Measurements from ENCODE around the gene VAV2.

Gene VAV2

DNA sequence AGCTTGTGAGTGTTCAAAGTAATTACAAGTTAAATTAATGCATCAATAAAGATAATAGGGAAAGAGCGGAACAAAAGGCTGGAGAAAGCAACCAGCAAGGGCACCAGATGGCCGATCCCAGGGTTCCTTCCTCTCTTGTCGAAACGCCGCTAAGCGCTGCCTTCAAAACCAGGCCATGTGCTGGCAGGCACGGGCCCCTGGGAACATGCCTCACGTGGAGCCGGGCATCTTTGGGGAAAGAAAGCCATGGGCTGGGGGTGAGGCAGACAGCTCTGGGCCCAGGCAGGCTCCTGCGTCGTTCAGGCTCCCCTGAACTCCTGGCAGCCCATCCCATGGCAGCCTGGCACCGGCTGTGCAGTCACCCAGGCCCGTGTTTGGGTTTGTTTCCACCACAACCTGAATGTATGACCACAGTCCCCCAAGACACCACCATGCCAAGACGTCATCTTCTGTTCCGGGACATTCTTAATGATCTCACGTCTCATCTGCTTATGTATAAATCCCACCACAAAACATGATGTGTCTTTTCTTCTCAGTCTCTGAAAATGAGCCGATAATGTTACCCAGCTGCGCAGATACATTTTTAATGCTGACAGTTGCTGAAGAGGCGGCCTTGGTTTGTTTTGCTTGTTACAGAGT lies 143.5 kb downstream of the VAV2 start:
- DNase-seq, result peak; percentile 20

DNA sequence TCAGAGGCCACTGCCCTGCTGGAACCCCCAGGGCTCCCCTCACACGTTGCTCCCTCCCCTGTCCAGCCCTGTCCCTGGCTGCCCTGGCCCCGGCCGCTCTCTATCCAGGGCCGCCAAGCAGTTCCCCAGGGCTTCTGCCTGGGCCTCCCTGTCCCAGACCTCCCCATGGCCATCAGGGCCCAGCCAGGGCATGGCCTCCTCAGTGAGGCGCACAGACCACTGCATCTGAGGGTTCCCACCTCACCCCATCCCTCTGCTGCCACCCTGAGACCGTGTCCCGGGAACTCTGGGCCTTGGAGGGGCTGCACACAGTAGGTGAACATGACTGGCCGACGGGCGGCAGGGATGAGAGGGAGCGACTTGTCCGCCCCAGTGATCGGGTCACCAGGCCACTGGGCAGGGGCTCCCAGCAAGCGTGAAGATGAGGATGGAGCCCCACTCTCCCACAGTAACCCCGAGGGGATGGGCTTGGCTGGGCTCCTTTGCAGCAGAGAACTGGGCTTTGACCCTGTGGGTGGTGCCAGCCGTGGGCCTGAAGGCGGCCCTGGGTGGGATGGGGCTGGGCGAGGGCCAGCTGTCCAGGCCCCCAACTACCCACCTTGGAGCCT lies 145.5 kb downstream of the VAV2 start:
- DNase-seq, result no peak

DNA sequence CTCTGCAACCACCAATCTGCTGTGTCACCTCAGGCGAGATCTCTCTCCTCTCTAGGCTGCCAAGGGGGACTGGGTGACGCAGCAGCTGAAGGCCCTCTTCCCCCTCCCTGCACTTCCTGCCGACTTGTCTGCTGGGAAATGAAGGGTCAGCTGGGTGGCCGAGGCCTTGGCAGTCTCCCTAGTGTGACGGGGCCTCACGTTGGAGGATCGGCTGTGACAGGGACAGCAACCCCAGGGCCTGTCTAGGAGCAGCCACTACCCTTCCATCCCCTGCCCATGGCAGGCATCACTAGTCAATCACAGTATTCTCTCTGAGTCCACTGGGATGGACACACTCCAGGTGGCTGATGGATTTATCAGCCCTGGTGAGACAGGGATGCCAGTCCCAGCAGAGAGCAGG lies 146.7 kb downstream of the VAV2 start:
- DNase-seq, result peak; percentile 6

DNA sequence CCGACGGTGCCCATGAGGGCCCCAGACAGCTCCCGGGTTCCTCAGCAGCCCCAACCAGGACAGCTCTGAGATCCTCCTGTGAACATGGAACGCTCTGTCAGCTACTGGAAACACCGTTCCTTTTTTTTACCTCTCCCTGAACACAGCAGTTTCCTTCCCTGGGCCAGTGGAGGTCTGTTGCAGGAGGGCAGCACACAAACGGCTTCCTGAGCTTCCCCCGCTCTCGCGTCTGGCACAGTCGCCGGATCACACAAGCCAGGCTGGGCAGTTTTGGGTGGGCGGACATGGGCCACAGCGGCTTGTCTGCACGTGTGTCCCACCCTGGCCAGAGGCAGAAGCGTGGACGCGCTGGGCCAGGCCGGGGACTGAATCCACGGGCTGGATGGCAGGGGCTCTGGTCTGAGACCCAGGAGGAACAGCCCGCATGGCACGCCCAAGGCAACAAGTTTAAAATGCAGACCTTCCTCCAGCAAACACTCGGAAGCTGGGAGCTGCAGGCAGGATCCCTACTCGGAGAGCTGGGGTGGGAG lies 147.2 kb downstream of the VAV2 start:
- DNase-seq, result no peak

DNA sequence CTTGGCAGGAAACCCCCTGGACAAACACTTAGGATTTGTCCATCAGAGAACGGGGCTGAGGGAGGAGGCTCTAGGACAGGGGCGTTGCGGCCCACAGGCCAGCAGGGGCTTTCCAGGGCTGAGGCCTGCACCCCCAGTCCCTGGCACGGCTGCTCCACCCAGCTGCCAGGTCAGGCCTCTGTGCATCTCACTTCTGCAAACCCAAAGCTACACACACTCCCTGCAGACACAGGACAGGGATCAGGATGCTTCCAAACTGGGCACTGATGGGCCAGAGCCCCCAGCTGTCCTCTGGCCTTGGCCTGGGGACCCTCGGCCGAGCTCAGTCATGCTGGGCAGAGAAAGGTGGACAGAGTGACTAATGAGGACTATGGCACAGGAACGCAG lies 147.7 kb downstream of the VAV2 start:
- no peak for DNase-seq

DNA sequence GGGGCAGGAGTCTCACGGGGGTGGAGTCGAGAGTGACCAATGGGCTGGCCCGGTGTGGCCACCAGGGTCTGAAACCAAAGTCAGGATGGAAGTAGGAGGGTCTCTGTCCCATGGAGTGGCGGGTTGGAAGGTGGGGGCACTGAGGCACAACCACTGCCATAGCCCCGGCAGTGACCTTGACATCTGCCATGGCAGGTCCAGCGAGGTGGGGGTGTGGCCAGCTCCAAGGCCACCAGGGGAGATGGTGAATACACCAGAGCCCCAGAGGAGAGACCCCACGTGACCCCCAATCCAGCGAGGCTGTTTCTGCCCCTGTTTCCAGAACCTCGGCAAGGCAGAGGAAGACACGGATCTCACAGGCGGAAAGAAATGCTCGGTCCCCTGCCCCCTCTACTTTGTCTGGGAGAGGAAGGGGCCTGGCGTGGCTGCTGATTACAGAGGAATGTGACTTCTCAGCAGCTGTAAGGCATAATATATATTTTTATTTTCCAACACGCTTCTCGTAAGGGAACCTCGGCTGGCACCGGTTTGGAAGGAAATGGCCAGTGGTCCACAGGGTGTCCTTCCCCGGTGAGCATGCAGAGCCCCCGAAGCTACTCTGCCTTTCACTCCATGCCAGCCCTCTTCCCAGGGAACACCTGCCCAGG lies 148.2 kb downstream of the VAV2 start:
- no peak for DNase-seq

DNA sequence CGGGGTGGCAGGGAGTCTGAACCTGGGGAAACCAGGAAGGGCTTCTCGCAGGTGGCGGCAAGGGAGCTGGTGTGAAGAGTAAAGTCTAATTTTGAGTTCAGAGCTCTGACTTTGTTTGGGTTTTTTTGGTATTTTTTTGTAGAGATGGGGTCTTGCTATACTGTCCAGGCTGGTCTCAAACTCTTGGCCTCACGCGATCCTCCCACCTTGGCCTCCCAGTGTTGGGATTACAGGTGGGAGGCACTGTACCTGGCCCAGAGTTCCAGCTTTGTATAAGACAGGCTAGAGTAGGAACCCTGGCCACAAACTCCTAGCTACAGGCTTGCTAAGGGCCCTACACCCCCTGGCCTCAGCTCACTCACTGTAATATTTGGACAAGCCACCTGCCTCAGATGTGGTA lies 148.9 kb downstream of the VAV2 start:
- no peak for DNase-seq

DNA sequence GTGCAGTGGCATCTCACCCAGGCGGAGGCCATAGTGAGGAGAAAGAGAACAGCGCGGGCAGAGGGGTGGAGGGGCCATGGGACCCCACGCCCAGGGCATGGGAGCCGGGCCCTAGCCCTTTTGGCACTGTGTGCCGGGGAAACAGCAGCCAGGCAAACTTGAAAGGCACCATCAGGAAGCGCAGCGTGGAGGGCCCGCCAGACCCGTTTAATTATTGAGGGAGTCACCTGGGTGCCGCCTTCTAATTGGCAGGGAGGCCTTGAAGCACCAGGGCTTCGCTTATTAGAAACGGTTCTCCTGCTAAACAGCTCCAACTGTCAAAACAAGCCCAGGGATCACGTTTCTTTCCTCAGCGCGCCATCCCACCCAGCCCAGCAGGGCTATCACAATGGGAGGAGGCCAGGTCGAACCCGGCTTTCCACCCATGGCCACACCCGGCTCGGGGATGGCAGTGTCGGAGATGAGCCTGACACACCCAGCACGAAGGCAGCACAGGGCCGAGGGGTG lies 149.3 kb downstream of the VAV2 start:
- no peak for DNase-seq

DNA sequence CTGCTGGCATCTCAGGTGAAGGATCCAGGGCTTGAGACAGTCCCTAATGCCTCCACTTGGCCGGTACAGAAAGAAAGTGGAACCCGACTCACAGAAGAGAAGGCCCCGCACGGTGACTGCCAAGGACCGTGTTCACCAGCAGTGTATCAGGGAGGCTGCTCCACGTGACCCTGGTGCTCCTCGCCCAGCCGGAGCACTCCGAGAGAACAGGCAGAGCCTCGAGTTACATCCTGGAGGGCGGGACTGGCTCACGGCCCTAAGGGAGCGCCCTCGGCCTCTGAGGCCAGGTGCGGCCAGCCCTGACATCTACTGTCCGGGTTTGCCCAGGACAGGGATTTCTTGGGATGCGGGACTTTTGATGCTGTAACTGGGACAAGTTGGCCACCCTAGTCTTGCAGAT lies 149.9 kb downstream of the VAV2 start:
- no peak for DNase-seq

DNA sequence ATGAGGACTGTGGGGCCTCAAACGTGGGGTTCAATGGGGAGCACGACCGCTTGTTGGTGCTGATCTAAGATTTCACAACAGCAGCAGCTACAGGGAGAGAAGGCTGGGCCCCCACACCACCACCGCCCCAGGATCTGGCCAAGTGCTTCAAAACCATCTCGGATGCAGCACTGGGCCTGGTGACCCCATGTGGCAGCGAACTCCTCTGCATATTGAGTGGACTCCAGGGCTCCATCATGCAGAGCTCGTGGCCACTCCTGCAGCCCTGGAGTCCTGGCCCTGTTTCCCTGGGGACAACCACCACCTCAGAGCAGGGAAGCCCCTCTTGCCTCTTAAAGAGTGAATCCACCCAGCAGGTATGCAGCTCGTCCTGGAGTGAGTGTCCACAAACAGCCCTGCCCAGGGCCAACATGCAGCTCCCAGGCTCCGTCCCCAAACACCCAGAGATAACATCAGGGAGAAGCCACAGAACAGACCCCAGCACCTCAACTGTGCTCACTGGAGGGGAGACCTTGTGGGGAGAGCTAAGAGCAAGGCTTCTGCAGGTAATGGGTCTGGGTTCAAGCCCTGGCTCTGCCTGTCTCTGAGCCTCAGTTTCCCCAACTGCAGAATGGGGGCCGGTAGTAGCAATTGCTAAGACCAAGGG lies 150.8 kb downstream of the VAV2 start:
- DNase-seq, result no peak

DNA sequence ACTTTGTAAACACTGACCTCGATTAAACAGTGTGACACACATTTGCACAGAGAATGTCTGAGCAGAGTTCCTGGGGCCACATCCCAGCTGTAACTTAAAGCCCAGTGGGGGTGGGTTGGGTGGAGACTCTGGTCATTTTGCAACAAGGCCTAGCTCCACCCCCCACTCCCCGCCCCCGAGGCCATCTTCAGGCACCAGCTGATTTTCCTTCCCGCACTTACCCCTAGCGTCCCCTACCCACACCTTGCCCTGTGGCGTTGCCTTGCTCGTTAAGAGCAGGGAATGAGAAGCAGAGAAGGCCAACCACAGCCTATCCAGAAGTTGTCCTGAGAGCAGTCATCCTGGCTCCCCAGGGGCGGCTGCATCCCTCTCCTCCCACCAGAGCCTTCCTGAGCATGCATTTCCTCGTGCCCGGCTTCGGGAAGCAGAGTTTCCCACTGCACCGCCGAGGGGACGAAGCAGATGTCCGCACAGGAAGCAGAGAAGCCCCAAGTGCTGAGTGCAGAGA lies 152.2 kb downstream of the VAV2 start:
- peak; percentile 15 for DNase-seq

DNA sequence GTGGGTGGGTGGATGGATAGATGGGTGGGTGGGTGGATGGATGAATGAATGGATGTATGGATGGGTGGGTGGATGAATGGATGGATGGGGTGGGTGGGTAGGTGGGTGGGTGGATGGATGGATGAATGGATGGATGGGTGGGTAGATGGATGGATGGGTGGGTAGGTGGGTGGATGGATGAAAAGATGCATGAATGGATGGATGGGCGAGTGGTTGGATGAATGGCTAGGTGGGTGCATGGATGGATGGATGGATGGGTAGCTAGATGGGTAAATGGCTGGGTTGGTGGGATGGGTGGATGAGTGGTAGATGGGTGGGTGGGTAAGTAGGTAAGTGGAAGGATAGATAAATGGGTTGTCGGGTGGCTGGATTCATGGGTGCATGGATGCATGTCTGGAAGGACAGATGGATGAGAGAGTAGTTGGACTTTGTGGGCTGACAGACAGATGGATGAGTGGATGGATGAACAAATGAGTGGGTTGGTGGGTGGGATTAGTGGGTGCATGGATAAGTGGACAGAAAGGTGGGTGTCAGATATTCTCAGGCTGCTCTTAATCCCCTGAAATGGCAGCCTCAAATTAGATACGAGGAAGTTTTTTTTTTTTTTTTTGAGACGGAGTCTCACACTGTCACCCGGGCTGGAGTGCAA lies 153.1 kb downstream of the VAV2 start:
- no peak for DNase-seq

DNA sequence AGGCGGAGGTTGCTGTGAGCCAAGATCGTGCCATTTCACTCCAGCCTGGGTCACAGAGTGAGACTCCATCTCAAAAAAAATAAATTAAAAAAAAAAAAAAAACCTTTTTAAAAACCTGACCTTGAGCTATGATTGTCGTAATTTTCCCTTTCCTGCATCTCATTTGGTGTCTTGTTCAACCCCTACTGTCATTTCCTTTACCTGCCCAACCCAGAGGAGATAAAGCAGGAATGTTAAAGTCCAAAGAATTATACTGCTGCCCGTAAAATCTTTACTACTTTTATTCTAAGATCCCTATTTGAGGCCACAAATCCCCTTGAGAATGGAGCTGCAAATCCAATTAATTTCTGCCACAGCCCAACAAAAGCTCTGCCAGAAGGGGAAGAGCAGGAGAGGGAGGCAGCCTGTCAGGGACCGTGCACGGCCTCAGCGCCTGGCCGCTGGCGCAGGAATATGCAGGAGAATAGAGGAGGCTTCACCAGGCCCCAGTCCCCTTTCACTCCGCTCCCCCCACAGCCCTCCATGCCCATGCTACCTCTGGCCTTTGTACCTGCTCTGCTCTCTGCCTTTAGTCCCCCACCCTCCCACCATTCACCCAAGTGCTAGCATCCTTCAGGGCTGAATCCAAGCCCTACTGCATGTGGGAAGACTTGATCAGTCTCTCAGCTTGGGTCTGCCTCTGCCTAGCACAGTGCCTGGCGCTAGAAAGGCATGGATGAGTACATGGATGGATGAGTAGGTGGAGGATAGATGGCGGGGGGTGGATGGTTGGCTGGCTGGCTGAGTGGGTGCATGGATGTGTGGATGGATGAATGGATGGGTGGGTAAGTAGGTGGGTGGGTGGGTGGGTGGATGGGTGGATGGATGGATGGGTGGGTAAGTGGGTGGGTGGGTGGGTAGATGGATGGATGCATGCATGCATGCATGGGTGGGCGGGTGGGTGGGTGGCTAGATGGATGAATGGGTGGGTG lies 154.2 kb downstream of the VAV2 start:
- DNase-seq, result no peak

DNA sequence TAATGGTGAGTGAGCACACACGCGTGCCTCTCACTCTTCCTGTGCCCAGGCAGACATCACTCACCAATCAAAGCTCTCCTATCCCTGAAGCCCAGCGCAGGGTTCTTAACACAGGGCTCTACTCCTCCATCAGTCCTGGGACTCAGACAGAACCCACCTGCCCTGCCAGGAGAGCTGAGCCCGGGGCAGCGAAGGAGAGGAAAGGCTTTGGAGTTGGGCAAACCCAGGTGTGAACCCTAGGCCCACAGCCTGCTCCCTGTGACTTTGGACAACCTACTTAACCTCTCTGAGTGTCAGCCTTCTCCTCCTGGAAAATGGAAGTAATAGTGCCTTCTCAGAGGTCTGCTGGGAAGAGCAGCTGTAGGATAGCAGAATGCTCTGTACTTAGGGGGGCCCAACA lies 155.3 kb downstream of the VAV2 start:
- no peak for DNase-seq

DNA sequence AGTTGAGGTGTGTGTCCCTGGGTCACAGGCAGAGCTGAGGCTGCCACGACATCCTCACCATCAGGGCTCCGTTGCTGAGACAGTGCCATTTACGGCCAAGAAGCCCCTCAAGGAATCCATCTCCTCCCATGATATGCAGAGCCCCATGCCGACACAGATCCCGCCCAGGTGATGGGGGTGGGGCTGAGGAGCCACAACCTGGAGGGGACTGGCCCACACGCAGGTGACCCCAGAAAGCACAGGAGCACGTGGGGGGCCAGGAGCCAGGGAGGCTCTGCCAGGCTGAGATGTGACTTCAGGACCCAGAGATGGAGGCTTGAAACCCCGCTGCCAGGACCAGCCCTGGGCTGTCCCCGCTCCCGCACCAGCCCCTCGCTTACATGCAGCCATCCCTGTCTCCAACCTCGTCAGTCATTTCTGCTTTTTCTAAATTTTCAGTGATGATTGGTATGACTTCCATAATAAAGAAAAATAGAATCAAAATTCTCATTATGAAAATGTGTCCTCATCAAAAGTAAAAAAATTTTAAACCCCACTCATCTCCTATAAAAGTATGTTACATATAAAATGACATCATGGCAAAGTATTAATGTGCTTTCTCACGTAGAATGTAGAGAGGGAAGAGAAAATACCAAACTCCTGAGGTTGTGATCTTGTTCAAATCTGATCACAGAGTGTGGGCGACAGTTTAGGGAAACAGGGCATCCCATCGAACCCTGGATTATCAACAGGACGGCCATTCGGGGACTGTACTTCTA lies 155.9 kb downstream of the VAV2 start:
- no peak for DNase-seq

DNA sequence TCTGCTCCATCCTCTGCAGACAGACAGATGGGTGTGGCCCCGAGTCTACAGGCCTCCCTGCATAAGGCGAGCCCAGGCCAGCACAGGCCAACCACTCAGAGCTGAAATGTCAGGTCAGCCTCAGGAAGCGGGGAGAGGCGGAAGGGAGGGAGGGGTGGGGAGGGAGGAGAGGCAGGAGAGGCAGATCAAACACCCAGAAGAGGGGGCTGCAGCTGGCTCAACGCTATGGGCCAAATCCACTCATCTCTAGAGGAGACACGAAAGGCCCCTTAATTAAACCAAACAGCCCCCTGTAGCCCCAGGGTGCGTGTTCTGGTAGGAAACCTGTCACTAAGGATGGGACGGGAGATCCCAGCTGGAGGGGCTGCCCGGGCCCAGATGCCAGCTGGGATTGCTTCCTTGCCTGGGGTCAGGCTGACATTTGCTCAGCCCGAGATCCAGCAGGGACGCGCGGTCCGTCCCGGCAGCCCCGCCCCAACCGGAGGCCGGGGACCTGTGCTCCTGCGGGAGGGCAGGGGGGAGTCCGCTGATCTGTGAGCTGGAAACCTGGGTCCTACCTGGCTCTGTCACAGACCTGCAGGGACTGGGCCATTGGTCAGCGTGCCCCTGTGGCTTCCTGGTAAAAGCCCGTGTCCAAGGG lies 156.7 kb downstream of the VAV2 start:
- DNase-seq, result no peak

DNA sequence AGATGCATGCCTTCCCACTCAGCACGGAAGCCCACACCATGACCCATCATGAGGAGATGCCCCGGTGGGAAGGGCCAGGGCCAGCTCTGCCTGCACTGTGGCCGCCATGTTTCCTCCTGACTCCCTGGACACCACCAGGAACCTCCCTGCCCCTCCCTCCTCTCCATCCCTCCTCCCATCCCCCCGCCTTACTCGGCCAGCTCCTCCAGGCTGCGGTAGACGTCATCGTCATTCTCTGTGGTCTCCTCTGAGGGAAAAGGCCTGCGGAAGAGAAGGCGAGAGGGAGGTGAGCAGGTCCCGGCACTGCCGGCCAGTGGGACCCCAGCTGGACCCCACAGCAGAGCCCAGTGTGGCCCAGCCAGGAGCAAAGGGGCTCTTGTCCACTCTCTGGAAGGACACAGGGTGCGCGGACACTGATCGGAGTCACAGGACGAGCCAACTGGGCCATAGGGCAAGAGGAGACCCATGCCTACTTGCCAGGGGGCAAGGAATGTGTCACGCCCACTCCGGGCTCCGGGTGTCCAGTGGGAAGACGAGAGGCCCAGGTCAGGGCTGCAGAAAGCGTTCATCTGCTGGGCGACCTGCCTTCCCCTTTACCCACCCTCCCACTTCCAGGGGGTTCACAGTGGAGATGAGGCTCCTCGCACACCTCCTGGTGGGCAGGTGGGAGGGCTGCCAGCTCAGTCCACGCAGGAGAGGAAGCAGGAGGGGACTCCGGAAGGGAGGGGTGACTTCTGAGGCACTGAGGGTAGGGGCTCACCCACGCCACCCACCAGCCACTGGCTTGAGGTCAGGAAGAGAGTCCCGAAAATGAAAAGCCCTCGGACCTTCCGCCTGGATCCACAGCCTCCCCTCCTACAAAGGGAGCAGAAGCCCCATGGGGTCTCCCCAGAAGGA lies 157.8 kb downstream of the VAV2 start:
- DNase-seq, result no peak

DNA sequence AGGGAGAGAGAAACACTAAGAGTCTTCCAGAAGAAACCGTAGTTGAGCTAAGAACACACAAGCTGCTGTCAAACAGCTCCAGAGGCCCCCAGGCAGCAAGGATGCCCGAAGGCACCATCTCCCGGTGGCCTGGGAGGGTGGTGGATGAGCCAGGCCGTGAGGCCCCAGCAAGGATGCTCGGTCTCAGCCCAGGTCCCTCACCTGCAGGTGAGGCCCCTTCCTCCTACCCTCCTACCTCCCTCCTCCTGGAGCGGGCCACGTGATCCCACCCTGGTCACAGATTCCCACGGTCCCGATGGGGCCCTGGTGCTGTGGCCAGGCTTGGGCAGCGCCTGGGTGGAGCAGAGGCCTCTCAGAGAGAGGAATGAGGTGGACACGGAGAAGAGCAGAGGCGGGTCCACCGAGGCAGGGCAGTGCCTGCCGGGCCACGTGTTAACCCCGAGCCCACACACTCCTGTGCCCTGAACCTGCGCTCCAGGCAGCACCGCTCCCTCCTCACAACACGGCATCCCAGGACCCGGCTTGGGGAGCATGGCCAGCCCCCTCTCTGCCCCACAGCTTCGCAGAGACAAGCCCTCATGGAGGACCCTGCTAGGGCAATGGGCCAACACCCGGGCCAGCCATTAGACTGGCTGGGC lies 158.6 kb downstream of the VAV2 start:
- no peak for DNase-seq
